PC-9 (cell line): ENCODE results near the gene SCRN1. TPM values are rescaled to one million over a fixed set of nuclear protein-coding genes. Genes with fewer than 3 reads are reported as not detected.

ENCODE experiments used
- BruUV-seq: library from RNA; stranded (reverse); fragments of 400-500 nt; replicated peaks from 2 replicates; lab custom pipeline; 2021; lab: Mats Ljungman, UMichigan
- CTCF ChIA-PET: fragments of 300-600 bp; sonication (Branson Sonifier 250); formaldehyde crosslinking; loops from one replicate; lab custom pipeline; 2022; ENCODE audit warnings: antibody characterized with exemption; lab: Charles Lee
- POLR2A ChIA-PET: fragments of 300-600 bp; sonication (Branson Sonifier 250); formaldehyde crosslinking; loops from one replicate; lab custom pipeline; 2022; ENCODE audit warnings: antibody characterized with exemption; ENCODE audit not compliant: unreplicated experiment; lab: Charles Lee
- DNase-seq, 2 experiments: peaks; one replicate each; pipeline versions ENCODE4 v3.0.0 to v3.0.0-alpha.2; 2015 to 2022; ENCODE audit warnings: mixed read lengths in 1 of 2
- H2AFZ ChIP-seq: fragments of 200-600 bp; sonication (generic); 2 replicates; pipeline ENCODE4 v1.8.1; 2017; ENCODE audit warnings: antibody characterized with exemption
- H3F3A ChIP-seq: fragments of 200-600 bp; sonication (generic); 2 replicates; pipeline ENCODE4 v1.8.1; 2017; ENCODE audit warnings: antibody characterized with exemption, mild to moderate bottlenecking, low read depth; ENCODE audit not compliant: insufficient read depth
- H3K27ac ChIP-seq: fragments of 200-600 bp; sonication (generic); 2 replicates; pipeline ENCODE4 v1.6.1; 2016; ENCODE audit warnings: mixed run types
- H3K27me3 ChIP-seq: fragments of 200-600 bp; sonication (generic); 2 replicates; pipeline ENCODE4 v1.6.1; 2016; ENCODE audit warnings: low read depth, mixed run types; ENCODE audit not compliant: insufficient read depth
- H3K36me3 ChIP-seq: fragments of 200-600 bp; sonication (generic); 2 replicates; pipeline ENCODE4 v1.6.1; 2016; ENCODE audit warnings: low read depth, mixed run types
- H3K4me1 ChIP-seq: fragments of 200-600 bp; sonication (generic); replicated peaks from 2 replicates; pipeline ENCODE4 v1.6.1; 2016; ENCODE audit warnings: mixed run types; ENCODE audit not compliant: insufficient read depth
- H3K4me2 ChIP-seq: fragments of 200-600 bp; sonication (generic); 2 replicates; pipeline ENCODE4 v1.6.1; 2017; ENCODE audit warnings: mixed run types
- H3K4me3 ChIP-seq: fragments of 200-600 bp; sonication (generic); 2 replicates; pipeline ENCODE4 v1.6.1; 2016; ENCODE audit warnings: mixed run types
- H3K79me2 ChIP-seq: fragments of 200-600 bp; sonication (generic); 2 replicates; pipeline ENCODE4 v1.6.1; 2017; ENCODE audit warnings: low read depth, mixed run types
- H3K9me2 ChIP-seq: fragments of 200-600 bp; sonication (generic); 2 replicates; pipeline ENCODE4 v1.8.1; 2017; ENCODE audit warnings: mild to moderate bottlenecking; ENCODE audit not compliant: insufficient read depth
- H3K9me3 ChIP-seq: fragments of 200-600 bp; sonication (generic); 2 replicates; pipeline ENCODE4 v1.8.1; 2016; ENCODE audit warnings: low read depth; ENCODE audit not compliant: insufficient read depth
- H4K20me1 ChIP-seq: fragments of 200-600 bp; sonication (generic); 2 replicates; pipeline ENCODE4 v1.8.1; 2017; ENCODE audit not compliant: insufficient read depth
- CTCF ChIP-seq: fragments of 200-600 bp; sonication (generic); conservative IDR thresholded peaks from 2 replicates; pipeline ENCODE4 v1.6.1; 2017; ENCODE audit warnings: mixed run types, antibody characterized with exemption, mild to moderate bottlenecking, moderate library complexity
- EZH2 ChIP-seq: fragments of 200-600 bp; sonication (generic); IDR thresholded peaks from 2 replicates; pipeline ENCODE4 v1.8.0; 2017; ENCODE audit warnings: antibody characterized with exemption, low read depth
- intact Hi-C: fragments of 100-400 bp; cut with micrococcal nuclease; formaldehyde crosslinking; loops from one replicate; pipeline ENCODE4 v1.10.0; 2022; ENCODE audit not compliant: unreplicated experiment
- total RNA-seq: library from RNA; stranded (reverse); gene quantifications from 2 replicates; pipeline ENCODE4 v1.2.3, GENCODE V29; 2021

The SCRN1 gene
- total RNA-seq, 1 experiment from 2014 or later: 94.4 TPM

GRCh38 chr7:29906200-29907022, 83.2 kb downstream of the SCRN1 start:
- H3K4me2 ChIP-seq: no peak overlapping the region
- H3K4me3 ChIP-seq: no peak overlapping the region
- intact Hi-C loops: no loop called here
- no peak overlapping the region for H2AFZ ChIP-seq
- H4K20me1 ChIP-seq: no peaks in the 10 kb centered on the region
- H3K79me2 ChIP-seq: no peaks in the 10 kb centered on the region
- no peaks in the 10 kb centered on the region for H3K27me3 ChIP-seq
- no peaks in the 10 kb centered on the region for H3K36me3 ChIP-seq
- H3K9me2 ChIP-seq: no peaks in the 10 kb centered on the region
- H3K27ac ChIP-seq: no peak overlapping the region
- TF ChIP-seq CTCF: no peak
- TF ChIP-seq EZH2: no peak
- CTCF ChIA-PET: no interaction called here
- BruUV-seq: no TSS peak
- no peaks in the 10 kb centered on the region for H3K4me1 ChIP-seq
- POLR2A ChIA-PET: interaction anchor here (0.7 kb wide), 1 partner anchor 844 kb away, joined by 14 read pairs; no protein-coding TSS in a partner anchor
- H3K9me3 ChIP-seq: peaks cover 22% of the 10 kb centered on the region; the same call in 1 of the 2 replicates
- DNase-seq: no peak
- H3F3A ChIP-seq: no peaks in the 10 kb centered on the region

GRCh38 chr7:29900745-29901144, 88.9 kb downstream of the SCRN1 start:
- Histone ChIP-seq H3F3A (no peaks in the 10 kb centered on the region), H3K4me1 (no peaks in the 10 kb centered on the region), H3K27me3 (no peaks in the 10 kb centered on the region), H3K27ac (no peak overlapping the region), H4K20me1 (no peaks in the 10 kb centered on the region), H3K36me3 (no peaks in the 10 kb centered on the region), H3K4me2 (no peak overlapping the region), H3K79me2 (no peaks in the 10 kb centered on the region), H3K9me3 (peaks cover under 1% of the 10 kb centered on the region; the same call in 1 of the 2 replicates), H3K9me2 (no peaks in the 10 kb centered on the region), H2AFZ (no peak overlapping the region), H3K4me3 (no peak overlapping the region)
- TF ChIP-seq CTCF (no peak), EZH2 (no peak)
- intact Hi-C loops: no loop called here
- POLR2A ChIA-PET: no interaction called here
- no peak for DNase-seq
- CTCF ChIA-PET: no interaction called here
- no TSS peak for BruUV-seq

- no peaks in the 10 kb centered on the region for H3K36me3 ChIP-seq
- no peak overlapping the region for H3K27ac ChIP-seq
- BruUV-seq: no TSS peak
- H3K9me2 ChIP-seq: no peaks in the 10 kb centered on the region
- no peaks in the 10 kb centered on the region for H3K79me2 ChIP-seq
- H3K4me3 ChIP-seq: no peak overlapping the region
- TF ChIP-seq CTCF (no peak), EZH2 (no peak)
- intact Hi-C loops: no loop called here
- H3K27me3 ChIP-seq: no peaks in the 10 kb centered on the region
- no peak overlapping the region for H2AFZ ChIP-seq
- POLR2A ChIA-PET: no interaction called here
- H3K4me1 ChIP-seq: no peaks in the 10 kb centered on the region
- H3F3A ChIP-seq: no peaks in the 10 kb centered on the region
- DNase-seq: no peak
- H4K20me1 ChIP-seq: no peaks in the 10 kb centered on the region
- no peaks in the 10 kb centered on the region for H3K9me3 ChIP-seq
- H3K4me2 ChIP-seq: no peak overlapping the region
- CTCF ChIA-PET: interaction anchor here (0.7 kb wide), 1 partner anchor 276 kb away, joined by 3 read pairs; no protein-coding TSS in a partner anchor
Observed at GRCh38 chr7:29898301-29898700, 91.3 kb downstream of the SCRN1 start.
